Activated T-cell treated with anti-CD3 and anti-CD28 coated beads for 4 hours (primary cell): Measurements from ENCODE around the gene MGRN1.
"Not testable (repeated sequence)": the region's sequence is repeated elsewhere in the genome, so short reads cannot be mapped to it uniquely, and the experiment has no call there.

Experiments used
- DNase-seq: peaks from one replicate; pipeline ENCODE4 v3.0.0-alpha.2; 2020

The MGRN1 gene

GRCh38 chr16:4701791-4702465 lies 77.3 kb downstream of the MGRN1 start:
- DNase-seq: no peak

GRCh38 chr16:4702466-4702808 lies 77.8 kb downstream of the MGRN1 start:
- no peak for DNase-seq

GRCh38 chr16:4703906-4704305 lies 79.3 kb downstream of the MGRN1 start:
- DNase-seq: no peak

- DNase-seq: no peak
Observed at GRCh38 chr16:4704491-4704890, 79.9 kb downstream of the MGRN1 start.

GRCh38 chr16:4704913-4705312 lies 80.3 kb downstream of the MGRN1 start:
- DNase-seq: no peak

- DNase-seq: no peak
Observed at GRCh38 chr16:4706871-4707270, 82.2 kb downstream of the MGRN1 start.

- no peak for DNase-seq
Observed at GRCh38 chr16:4709481-4709880, 84.9 kb downstream of the MGRN1 start.

GRCh38 chr16:4713663-4714501 lies 89.3 kb downstream of the MGRN1 start:
- DNase-seq: no peak

- no peak for DNase-seq
Observed at GRCh38 chr16:4714996-4715395, 90.4 kb downstream of the MGRN1 start.

- no peak for DNase-seq
Observed at GRCh38 chr16:4718466-4718865, 93.8 kb downstream of the MGRN1 start.

- no peak for DNase-seq
Observed at GRCh38 chr16:4723071-4723767, 98.6 kb downstream of the MGRN1 start.

- DNase-seq: no peak
Observed at GRCh38 chr16:4724661-4725270, 100.1 kb downstream of the MGRN1 start.

- no peak for DNase-seq
Observed at GRCh38 chr16:4726616-4727015, 102.0 kb downstream of the MGRN1 start.

GRCh38 chr16:4728676-4729075 lies 104.0 kb downstream of the MGRN1 start:
- DNase-seq: no peak

GRCh38 chr16:4729876-4730275 lies 105.2 kb downstream of the MGRN1 start:
- no peak for DNase-seq

- no peak for DNase-seq
Observed at GRCh38 chr16:4733211-4733742, 108.7 kb downstream of the MGRN1 start.

GRCh38 chr16:4733747-4734062 lies 109.1 kb downstream of the MGRN1 start:
- DNase-seq: peak; percentile 29

GRCh38 chr16:4734063-4734729 lies 109.6 kb downstream of the MGRN1 start, which contains the start of the genes ANKS3 and DNAAF8:
ANKS3 (minus strand) TSS chr16:4734271; CDS start chr16:4730149, 4,122 bp downstream.
DNAAF8 (plus strand) TSS chr16:4734537; CDS start chr16:4736515, 1,978 bp downstream.
- DNase-seq: peak; percentile 70

- DNase-seq: peak; percentile 92
Observed at GRCh38 chr16:4734730-4735535, 110.3 kb downstream of the MGRN1 start.

GRCh38 chr16:4736546-4736945 lies 111.9 kb downstream of the MGRN1 start:
- no peak for DNase-seq

- DNase-seq: no peak
Observed at GRCh38 chr16:4737545-4737944, 112.9 kb downstream of the MGRN1 start.

- DNase-seq: not testable (repeated sequence)
Observed at GRCh38 chr16:4738370-4738769, 113.7 kb downstream of the MGRN1 start.
